M059J (cell line): ENCODE measurements around the gene KCNJ12. TPM values are rescaled to one million over a fixed set of nuclear protein-coding genes. Genes with fewer than 3 reads are reported as not detected.
"Not testable (repeated sequence)": the region's sequence is repeated elsewhere in the genome, so short reads cannot be mapped to it uniquely, and the experiment has no call there.

ENCODE experiments used
- DNase-seq: peaks from one replicate; pipeline ENCODE4 v3.0.0-alpha.2; 2012; ENCODE audit warnings: low read depth
- total RNA-seq: library from RNA; depleted of rRNA; stranded (reverse); fragments of >200 nt; shearing (Covaris generic); gene quantifications from 2 replicates; pipeline ENCODE4 v1.2.3, GENCODE V29; 2014

The KCNJ12 gene
- total RNA-seq, 1 experiment from 2014 or later = 0.22 TPM

DNA sequence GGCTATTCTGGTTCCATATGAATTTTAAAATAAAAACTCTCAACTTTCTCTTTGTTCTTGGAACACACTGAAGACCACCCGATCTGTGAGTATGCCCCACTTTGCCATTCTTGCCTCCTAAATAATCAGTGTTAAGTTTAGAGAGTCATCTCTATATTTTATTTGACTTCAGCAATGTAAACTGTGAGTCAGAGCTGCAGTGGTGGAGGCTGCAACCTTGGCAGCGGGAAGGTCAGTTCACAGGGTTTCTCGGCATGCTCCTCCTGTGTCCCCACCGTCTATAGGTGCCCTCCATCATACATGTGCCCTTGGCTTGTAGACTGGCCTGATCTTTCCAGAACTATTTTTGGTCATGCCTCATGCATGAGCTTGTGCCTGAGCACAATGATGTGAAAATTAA, 71.4 kb downstream of the KCNJ12 start:
- not testable (repeated sequence) for DNase-seq

DNA sequence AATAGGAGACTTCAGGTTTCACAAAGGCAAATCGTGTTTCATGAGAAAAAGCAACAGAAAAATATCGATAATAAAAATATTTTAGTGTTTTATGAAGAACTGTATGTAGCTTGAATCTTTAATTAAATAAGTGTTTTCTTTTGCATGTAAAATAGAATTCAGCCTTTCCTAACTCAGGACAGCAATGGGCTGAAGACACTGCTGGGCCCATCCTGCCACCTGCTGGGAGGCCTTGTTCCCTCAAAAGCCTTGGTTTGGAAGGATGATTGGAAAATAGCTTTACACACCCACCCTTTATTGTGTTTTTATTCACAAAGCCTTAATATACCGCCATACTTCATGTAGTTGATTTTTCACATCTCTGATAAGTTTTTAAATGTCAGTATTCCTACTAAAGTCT, 73.7 kb downstream of the KCNJ12 start:
- DNase-seq = not testable (repeated sequence)

DNA sequence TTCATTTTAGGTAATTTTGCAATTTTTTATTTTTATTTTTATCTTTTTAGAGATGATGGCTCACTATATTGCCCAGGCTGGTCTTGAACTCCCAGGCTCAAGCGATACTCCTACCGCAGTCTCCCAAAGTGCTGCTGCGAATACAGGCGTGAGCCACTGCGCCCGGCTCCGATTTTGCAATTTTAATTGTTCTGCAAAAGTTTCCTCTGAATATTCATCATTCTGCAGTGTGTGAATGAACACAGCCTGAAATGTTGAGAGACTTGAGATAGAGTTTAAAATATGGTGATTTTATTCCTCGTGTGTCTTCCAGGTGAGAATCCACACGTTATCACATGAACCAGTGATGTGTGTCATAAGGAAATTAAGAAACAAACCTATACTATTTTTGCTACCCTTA, 75.8 kb downstream of the KCNJ12 start:
- DNase-seq = no peak

DNA sequence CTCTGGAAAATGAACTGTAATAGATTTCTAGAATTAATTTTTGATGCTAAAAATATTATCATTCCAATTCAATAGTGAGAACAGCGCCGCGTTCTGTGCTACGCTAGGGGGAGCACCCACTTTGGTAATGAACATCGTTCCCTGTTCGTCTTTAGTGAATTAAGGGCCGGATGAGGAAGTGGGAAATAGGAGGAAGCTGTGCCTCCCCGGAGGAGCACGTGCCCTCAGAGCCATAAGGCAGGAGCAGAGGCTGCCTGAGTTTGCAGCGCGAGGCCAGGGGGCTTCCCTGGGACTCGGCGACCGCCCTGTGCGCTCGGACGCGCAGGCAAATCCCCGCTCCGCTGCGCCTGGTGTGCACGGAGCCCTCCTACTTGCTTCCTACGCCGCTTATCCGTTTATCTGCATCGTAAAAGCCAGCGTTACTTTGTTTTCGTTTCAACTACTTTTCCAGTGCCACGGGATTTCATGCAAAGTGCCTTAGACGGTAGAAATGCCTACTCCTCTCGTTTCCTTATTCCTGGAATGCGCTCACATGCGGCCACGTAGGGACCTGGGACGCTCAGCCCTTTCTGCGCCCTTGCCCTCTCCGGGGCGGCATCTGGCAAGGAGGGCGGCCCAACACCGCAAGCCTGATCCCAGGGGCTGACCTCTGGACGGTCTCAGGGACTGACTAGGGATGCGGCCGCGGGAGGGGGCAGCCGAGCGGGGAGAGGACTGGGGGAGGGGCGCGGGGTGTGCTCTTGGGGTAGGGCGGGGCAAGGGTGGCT, 76.4 kb downstream of the KCNJ12 start:
- peak; percentile 71 for DNase-seq

DNA sequence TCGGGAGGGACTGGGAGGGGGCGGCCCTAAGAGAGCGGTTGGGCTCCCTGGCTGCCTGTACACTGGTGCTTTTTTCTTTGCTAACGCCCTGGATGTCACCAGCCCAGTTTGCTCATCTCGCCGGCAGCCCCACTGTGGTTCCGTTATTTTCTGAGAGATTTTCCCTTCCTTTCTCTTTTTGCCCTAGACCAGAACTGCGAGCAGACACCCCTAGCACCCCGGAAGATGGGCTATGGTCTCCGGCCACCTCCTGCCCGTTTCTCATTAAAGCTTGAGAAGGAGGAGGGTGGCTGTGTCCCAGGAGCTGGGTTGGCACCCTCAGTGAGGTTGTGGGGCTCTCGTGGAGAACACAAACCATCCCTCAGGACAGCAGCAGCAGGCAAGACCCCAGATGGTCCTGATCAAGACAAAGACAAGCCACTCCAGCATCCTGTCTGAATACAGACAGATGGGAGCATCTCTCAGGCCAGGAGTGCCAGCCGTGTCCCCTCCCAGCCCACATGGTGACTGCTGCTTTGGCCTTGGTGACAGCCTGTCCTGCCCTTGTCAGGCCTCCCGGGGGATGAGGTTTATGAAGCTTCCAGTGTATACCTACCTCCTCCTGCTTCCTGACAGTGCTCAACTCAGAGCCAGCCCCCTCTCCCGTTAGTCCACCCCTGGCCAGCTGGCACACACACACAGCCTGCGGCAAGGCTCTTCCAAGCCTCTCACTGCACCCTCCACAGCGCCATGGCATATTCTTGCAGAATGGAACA, 77.2 kb downstream of the KCNJ12 start:
- DNase-seq = no peak

DNA sequence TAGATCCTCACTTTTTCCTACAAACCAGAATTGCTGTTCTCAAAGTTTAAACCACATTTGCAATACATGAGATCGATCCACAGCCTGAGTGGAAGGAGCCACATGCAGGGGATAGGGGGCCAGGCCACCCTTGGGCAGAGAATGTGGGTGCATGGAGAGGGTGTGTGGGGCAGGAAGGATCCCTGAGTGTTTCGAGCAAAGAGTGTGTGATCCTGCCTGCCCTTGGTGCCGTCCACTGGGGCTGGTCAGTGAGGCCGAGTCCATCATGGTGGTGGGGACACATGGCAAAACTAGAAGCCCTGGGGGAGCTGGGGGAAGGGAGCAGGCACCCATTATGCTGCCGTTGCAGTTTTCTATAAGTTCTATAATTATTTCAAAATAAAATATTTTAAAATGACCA, 77.8 kb downstream of the KCNJ12 start:
- DNase-seq = not testable (repeated sequence)

DNA sequence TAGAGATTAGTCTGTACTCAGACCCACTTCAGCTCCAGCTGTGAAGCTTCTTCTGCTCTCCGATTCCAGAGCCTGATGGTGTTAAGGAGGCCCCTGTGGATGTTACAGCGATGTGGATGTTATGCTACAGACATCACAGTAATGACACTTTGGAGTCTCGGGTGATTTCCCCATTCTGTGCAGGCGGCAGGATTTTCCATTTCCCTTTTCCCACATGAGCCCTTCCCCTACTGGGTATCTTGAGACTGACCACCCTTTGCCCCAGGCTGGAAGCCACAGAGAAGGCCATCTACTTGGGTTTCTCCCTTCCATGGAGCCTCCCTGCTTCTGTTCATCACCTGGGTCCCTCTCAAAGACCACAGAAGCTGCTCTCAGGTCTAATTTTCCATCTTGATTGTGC, 78.3 kb downstream of the KCNJ12 start:
- no peak for DNase-seq

DNA sequence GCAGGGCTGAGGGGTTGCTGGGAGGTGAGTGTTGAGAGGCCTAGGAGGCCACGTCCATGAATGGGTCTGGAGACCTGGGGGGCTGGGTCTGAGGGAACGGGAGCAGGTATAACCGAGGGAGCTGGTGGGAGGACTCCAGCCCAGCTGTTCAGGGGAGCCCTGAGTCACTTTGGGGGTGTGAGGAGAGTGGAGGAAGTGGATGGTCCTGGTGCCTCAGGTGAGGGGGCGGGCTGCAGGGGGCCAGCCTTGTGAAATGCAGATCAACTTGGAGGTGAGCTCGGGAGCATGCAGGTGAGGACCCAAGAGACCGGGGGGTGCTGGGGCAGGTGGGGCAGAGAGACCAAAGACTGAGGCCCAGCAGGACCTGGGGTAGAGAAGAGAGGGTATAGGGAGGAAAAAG, 79.6 kb downstream of the KCNJ12 start:
- no peak for DNase-seq

DNA sequence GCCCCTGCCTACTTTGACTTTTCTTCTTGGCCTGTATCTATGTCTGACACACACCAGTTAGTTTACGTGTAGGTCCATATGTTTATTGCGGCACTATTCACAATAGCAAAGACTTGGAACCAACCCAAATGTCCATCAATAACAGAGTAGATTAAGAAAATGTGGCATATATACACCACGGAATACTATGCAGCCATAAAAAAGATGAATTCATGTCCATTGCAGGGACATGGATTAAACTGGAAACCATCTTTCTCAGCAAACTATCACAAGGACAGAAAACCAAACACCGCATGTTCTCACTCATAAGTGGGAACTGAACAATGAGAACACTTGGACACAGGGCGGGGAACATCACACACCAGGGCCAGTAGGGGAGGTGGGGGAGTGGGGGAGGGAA, 80.3 kb downstream of the KCNJ12 start:
- DNase-seq = not testable (repeated sequence)

DNA sequence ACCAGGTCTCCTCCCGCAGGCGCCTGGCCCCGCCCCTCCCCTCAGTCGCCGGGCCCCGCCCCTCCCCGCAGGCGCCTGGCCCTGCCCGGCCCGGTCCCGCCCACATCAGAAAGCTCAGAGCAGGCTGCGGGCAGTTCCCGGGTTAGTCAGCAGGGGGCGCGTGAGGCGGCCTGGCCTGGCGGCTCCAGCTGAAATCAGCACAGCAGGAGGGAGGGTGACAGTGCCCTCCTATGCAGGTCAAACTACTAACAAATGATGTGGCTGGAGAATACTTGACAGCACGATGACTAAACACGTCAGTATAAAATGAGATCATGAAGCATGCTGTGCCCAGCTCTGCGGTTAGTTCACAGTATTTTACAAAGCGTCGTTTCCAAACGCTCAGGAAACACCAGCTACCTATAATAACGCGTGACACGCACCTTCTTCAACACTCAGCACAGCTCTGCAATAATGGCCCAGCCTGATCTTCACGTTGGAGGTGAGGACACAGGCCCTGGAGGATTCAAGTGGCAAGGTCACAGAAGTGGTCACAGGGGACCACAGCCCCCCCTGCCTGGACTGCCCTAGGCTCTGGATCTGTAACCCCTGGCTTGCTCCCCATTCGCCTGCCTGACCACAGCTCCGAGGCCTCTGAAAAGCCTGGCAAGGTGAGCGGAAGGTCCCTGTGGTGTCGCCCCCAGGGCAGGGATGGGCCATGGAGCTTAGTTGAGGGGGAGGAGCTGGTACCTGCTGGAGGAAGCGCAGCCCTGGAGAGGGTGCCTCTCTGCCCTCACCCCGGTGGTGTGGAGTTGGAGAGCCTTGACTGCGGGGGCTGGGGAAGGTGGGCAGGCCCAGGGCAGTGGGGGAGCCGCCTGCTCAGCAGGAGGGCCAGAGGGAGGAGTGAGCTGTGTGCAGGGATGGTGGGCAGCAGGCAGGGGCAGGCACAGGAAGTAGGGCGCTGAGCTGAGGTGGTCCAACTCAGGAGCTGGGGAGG, 81.2 kb downstream of the KCNJ12 start:
- peak; percentile 93 for DNase-seq

DNA sequence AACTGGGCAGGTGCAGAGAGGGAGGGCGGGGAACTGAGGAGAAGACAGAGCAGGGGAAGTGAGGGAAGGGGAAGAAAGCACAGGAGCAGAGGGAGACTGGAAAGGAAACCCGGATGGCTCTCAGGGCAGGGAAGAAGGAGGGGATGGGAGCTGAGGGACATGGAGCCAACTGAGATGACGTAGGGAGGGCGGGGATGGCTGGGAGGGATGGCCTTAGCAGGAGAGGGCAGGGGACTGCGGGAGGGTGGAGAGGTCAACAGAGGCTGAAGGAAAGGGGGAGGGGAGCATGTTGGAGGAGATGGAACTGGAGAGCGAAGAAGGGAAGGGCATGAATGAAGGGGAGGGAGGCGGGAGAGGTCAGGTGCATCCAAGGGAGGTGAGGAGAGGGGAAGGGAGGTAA, 81.9 kb downstream of the KCNJ12 start:
- DNase-seq = no peak

DNA sequence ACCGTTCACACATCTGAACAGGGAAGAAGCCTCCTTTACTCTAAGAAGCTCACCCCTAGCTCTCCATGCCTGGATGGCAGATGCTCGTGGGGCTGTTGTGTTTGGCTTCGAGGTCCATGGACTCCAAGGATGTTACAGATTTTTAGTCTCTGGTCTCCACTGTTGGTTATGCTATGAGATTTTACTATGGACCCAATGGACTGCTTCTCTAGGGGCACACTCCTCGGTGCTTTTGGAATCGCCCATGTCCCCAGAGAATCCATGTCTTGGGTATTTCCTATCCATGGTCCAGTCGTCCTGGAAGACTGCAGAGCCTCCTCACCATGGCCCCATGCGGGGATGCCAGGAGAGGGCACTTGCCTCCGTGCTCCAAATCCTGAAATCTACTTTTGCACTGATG, 83.4 kb downstream of the KCNJ12 start:
- DNase-seq = no peak

DNA sequence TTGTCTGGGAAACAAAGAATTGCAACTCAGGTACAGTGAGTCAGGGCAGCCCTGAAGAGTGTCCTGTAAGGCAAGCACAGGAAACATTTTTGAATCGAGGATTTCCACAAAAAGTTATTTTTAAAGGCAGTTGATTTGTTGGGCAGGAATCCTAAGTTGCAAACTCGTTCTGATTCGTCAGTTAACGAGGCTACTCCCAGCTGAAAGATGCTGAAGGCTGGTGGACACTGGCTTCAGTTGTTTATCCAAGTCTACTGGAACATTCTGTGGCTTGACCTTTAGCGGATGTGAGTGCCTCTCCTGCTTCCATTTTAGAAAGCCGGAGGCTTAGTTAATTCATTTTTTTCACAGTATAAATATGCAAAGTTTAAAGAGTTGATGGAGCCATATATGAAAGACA, 84.2 kb downstream of the KCNJ12 start:
- DNase-seq = peak; percentile 62

DNA sequence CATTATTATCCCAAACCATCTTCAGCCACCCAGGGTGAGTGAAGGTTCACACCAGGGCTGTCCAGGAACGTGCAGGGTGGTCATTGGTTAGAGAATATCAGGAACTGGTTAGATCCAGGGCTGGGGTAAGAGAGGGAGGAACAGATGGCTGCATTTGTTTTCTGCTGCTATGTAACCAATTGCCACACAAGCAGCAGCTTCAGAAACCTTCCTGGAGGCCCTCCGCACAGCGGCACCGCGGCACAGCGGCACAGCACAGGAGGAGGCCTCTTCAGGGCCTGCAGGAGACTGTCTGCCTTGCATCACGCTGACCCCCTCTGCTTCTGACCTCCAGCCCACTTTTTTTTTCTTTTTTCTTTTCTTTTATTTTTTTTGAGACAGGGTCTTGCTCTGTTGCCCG, 86.1 kb downstream of the KCNJ12 start:
- no peak for DNase-seq

DNA sequence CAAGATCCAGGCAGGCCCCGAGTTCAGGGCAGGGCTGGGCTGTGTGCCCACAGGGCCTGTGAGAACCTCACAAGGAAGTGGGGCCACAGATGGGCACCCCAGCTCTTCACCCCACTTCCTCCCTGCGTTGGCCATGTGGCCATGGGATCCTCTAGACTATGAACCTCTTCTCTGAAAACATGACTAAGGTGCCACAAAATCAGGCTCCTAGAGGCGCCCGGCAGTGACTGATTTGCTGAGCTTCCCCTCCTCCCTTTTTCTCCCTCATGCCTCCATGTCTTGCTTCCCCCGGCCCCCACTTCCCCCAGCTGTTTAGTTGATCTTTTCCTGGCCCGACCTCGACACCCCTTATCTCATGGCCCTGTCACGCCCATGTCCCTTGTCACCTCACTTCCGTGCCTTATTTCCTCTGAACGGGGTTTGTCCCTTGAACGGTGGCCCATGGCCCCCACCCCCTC, 87.1 kb downstream of the KCNJ12 start:
- no peak for DNase-seq

DNA sequence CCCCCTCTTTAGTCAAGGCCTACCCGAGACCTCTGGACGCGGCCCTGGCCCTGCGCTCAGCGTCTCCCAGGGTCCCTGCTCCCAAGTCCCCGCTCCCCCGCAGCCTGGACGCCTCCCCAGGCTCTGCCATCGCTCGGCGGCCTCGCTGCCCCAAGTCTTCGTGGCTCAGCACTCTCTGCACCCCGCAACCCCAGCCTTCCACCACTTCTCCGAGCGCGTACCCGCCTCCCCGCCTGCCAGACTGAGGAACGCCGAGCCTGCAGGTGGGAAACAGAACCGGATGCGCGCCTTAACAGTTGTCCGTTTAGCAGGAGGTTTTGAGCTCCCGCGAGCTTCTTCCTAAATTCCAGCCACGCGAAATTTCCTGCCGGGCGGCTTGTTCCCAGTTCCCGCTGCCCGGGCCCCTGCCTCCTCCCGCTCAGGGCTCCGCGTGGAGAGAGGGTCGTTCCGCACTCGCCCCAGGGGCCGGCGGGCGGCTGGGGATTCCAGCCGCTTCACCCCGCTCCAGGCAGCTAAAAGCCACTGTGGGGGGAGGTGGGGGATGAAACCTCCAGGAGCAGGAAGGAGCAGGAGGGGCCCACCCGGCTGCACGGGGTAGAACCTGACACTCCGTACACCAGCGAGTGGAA, 87.7 kb downstream of the KCNJ12 start:
- DNase-seq = no peak

DNA sequence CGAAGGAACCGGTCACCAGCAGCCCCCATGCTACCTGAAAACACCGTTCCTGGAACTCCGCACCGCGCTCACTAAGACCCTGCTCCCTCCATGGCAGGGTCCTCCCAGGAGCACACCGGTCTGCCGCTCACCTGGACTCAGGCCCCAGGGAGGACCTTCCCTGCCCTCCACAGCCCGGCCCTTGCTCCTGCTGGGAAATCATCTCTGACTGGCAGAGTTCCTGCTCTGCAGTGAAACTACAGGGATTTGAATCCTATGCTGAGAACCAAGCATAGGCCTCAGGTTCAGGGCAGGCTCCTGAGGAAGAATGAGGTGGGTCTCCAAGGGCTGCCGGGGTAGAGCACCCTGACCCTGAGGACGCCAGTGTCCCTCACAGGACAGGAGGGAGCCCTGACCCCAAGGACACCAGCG, 88.5 kb downstream of the KCNJ12 start:
- DNase-seq = no peak

DNA sequence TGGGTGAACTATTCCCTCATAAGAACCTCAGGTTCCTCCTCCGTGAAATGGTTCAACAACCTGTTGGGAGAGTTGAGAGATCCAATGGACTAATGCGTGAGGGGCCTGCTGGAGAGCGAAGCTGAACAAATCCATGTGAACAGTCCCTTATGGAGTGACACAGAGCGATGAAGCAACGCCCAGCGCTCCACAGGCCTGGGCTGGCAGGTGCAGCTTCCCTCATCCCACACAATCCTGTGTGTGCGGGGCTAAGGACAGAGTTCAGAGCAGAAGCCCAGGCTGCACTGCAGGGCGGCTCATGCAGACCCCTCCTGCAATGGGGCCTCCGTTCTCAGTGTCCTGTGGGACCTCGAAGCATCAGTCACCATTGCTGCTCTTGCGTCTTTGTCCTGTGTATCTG, 90.4 kb downstream of the KCNJ12 start:
- no peak for DNase-seq

DNA sequence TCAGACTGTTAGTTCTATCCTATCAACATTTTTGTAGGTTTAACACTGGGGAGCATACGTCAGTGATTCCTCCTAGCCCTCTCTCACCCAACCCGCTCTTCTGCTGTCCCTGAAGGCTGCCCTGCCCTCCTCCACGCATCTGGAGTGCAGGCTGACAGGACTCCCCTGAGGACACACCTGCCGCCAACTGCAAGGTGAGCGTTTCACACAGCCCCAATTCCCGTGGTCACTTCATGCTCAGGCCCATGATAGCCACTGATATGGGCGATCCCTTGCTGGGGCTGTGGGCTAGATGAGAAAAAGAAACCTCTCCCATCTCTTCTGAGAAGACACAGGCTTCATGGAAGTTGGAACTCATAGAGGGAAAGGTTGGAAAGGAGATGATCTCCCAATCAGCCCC, 91.0 kb downstream of the KCNJ12 start:
- no peak for DNase-seq

DNA sequence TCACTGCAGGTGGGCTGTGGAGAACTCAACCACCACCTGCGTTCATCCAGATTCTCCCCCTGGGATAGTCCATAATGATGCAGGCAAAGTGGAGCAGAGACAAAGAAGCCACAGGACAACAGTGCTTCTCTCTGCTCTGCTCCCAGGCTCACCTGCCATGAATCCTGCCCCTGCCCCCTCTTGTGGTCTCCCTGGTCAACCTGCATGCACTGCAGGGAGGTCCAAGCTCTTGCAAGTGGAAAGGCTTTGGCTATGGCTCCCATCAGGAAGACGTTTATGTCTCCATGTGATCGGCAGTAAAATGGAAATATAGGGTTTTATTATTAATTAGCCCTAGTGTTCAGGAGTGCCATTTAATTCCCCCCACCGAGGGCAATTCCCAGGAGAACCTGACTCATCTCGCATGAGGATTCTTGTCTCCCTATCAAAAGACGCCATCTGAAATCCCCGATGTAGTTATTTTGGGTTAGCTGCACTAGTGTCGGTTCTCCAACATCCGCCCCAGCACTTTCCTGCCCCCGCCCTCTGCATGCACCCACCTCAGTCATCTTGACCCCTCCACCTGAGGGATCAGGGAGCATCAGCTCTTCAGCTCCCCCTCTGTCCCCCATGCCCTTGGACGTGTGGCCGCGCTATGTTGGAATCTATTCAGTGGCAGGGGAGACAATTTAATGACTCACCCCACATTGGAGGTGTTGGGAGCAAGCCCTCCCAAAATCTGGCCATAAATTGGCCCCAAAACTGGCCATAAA, 91.8 kb downstream of the KCNJ12 start:
- no peak for DNase-seq
